OCI-LY1 (cell line): ENCODE measurements around the gene PDSS1.

Experiments
- H2AFZ ChIP-seq: fragments of 200-600 bp; sonication (generic), shearing (Covaris generic); 2 replicates; pipeline ENCODE4 v1.6.0; 2014; ENCODE audit warnings: antibody characterized with exemption, mild to moderate bottlenecking, low read length
- H3F3A ChIP-seq: fragments of 200-600 bp; sonication (generic), shearing (Covaris generic); 2 replicates; pipeline ENCODE4 v1.6.0; 2014; ENCODE audit warnings: mild to moderate bottlenecking, antibody characterized with exemption, low read length, moderate library complexity; ENCODE audit not compliant: insufficient read depth
- H3K27ac ChIP-seq: fragments of 200-600 bp; sonication (generic); 2 replicates; pipeline ENCODE4 v1.5.1; 2014; ENCODE audit warnings: low read length, mixed run types, mild to moderate bottlenecking, low read depth; ENCODE audit not compliant: poor library complexity, severe bottlenecking
- H3K27me3 ChIP-seq: fragments of 200-600 bp; sonication (generic); 2 replicates; pipeline ENCODE4 v1.6.0; 2014; ENCODE audit warnings: antibody characterized with exemption, mild to moderate bottlenecking, low read length, moderate library complexity; ENCODE audit not compliant: insufficient read depth
- H3K36me3 ChIP-seq: fragments of 200-600 bp; sonication (generic); 2 replicates; pipeline ENCODE4 v1.6.1; 2014; ENCODE audit warnings: mild to moderate bottlenecking, antibody characterized with exemption, low read length, moderate library complexity, mixed read lengths; ENCODE audit not compliant: insufficient read depth
- H3K4me1 ChIP-seq: fragments of 200-600 bp; sonication (generic); 2 replicates; pipeline ENCODE4 v1.5.1; 2014; ENCODE audit warnings: mild to moderate bottlenecking, low read length, moderate library complexity; ENCODE audit not compliant: insufficient read depth, severe bottlenecking
- H3K4me2 ChIP-seq: fragments of 200-600 bp; sonication (generic), shearing (Covaris generic); 2 replicates; pipeline ENCODE4 v1.6.1; 2014; ENCODE audit warnings: low read length
- H3K4me3 ChIP-seq: fragments of 200-600 bp; sonication (generic); 2 replicates; pipeline ENCODE4 v1.5.1; 2014; ENCODE audit warnings: low read length, low read depth, mild to moderate bottlenecking, mixed read lengths; ENCODE audit not compliant: poor library complexity, severe bottlenecking
- H3K79me2 ChIP-seq: fragments of 200-600 bp; shearing (Covaris generic); 2 replicates; pipeline ENCODE4 v1.6.1; 2016; ENCODE audit warnings: mixed run types, low read length, mixed read lengths; ENCODE audit not compliant: insufficient read depth
- H3K9ac ChIP-seq: fragments of 200-600 bp; sonication (generic), shearing (Covaris generic); 2 replicates; pipeline ENCODE4 v1.6.1; 2014; ENCODE audit warnings: mild to moderate bottlenecking, low read length, mixed read lengths
- H3K9me2 ChIP-seq: fragments of 200-600 bp; sonication (generic), shearing (Covaris generic); 2 replicates; pipeline ENCODE4 v1.6.1; 2014; ENCODE audit warnings: low read depth, mild to moderate bottlenecking, low read length, mixed read lengths
- H3K9me3 ChIP-seq: fragments of 200-600 bp; shearing (Covaris generic); 2 replicates; pipeline ENCODE4 v1.6.1; 2014; ENCODE audit warnings: low read length, mixed read lengths
- H4K20me1 ChIP-seq: fragments of 200-600 bp; sonication (generic), shearing (Covaris generic); 2 replicates; pipeline ENCODE4 v1.6.0; 2016; ENCODE audit warnings: mild to moderate bottlenecking, low read length; ENCODE audit not compliant: insufficient read depth
- CTCF ChIP-seq: fragments of 200-600 bp; sonication (generic), shearing (Covaris generic); IDR thresholded peaks from 2 replicates; pipeline ENCODE4 v1.5.1; 2017; ENCODE audit warnings: mild to moderate bottlenecking, antibody characterized with exemption, low read length, moderate library complexity, mixed read lengths
- EZH2 ChIP-seq: fragments of 200-600 bp; sonication (generic), shearing (Covaris generic); IDR thresholded peaks from 2 replicates; pipeline ENCODE4 v1.8.0; 2017; ENCODE audit warnings: borderline replicate concordance, mixed run types, mild to moderate bottlenecking, antibody characterized with exemption, low read length, moderate library complexity, mixed read lengths

PDSS1 gene

DNA sequence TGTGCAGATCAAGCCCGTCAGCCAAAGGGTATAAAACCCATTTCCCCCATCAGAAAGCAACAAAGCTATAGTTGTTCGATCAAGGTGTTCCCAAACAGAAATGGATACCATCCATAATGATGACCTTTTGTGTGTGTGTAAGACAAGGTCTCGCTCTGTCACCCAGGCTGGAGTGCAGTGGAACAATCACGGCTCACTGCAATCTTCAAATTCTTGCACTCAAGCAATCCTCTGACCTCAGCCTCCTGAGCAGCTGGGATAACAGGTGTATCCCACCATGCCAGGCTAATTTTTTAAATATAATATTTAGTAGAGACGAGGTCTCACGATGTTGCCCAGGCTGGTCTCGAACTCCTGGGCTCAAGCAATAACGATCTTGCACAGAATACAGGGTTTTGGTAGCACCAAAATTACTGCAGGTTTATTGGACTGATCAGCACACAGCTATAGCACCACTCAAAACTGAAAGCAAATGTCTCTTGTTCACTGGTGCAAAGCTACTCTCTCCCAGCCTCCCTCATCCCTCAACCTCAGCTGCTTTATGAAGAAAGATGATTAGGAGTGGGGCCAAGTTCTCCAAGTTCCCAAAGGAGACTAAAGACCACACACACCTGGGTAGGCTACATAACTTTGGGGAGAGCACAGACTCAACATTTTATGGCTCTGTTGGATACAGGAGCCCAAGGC is 82.7 kb downstream of the PDSS1 start:
- no peaks in the 10 kb centered on the region for H4K20me1 ChIP-seq
- H3K9ac ChIP-seq: no peak overlapping the region; the same call in 1 of the 2 replicates
- no peak for TF ChIP-seq CTCF
- TF ChIP-seq EZH2: no peak

DNA sequence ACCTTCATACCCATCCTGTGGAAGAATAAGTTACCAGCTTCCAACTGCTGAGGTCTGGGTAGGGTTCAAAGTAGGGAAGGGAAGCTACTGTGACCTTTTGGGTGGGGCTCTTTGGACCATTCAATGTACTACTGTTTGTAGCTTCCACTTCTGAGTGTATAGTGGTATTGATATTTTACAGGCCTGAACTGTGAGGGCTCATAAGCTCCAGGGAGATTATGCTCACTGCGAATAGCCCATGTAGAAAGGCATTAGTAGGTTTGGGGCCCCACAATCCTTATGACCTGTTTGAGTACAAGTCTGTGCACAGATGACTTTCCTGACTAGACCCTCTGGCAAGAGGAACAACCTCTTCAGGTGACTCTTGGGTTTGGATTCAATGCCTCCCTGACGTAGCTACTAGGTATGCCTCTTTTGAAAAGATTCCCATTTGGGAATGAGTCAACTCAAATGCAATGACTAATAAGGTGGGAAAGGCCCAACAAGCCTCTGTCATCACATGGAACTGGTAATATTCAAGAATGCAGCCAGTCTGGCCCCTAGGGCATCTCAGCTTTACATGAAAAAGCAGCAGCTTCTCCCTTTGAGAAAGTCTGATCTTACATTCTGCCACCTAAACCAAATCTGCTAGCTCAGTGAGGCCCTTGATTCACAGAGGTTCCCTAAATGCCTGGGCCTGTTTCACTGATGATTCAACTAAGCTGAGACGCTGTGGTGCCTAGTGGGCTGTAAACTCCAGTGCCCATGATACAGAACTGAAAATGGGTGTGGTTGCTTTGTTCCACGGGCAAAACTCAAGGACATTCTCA is 83.5 kb downstream of the PDSS1 start:
- TF ChIP-seq CTCF: no peak
- TF ChIP-seq EZH2: no peak
- no peaks in the 10 kb centered on the region for H3K9me2 ChIP-seq
- H3K27ac ChIP-seq: peak overlapping the region; percentile 57
- H3K79me2 ChIP-seq: peaks cover 92% of the 10 kb centered on the region
- H3K9me3 ChIP-seq: no peaks in the 10 kb centered on the region
- no peaks in the 10 kb centered on the region for H4K20me1 ChIP-seq
- H3K27me3 ChIP-seq: no peaks in the 10 kb centered on the region
- no peak overlapping the region for H2AFZ ChIP-seq
- peaks cover 77% of the 10 kb centered on the region for H3K4me1 ChIP-seq
- H3K36me3 ChIP-seq: peaks cover 21% of the 10 kb centered on the region; the same call in 1 of the 2 replicates
- peak overlapping the region; percentile 58 for H3K4me2 ChIP-seq
- peak overlapping the region; percentile 35; the same call in 1 of the 2 replicates for H3K9ac ChIP-seq
- H3K4me3 ChIP-seq: no peak overlapping the region
- H3F3A ChIP-seq: no peaks in the 10 kb centered on the region

More for the DNA sequence above, 82.7 kb downstream of the PDSS1 start:
- Histone ChIP-seq H3K4me2 (peak overlapping the region; percentile 58; the same call in 1 of the 2 replicates), H2AFZ (no peak overlapping the region), H3K27me3 (no peaks in the 10 kb centered on the region), H3K9me3 (no peaks in the 10 kb centered on the region), H3K9me2 (no peaks in the 10 kb centered on the region), H3K36me3 (peaks cover 25% of the 10 kb centered on the region), H3K27ac (peak overlapping the region; percentile 57), H3K4me1 (peaks cover 71% of the 10 kb centered on the region), H3F3A (no peaks in the 10 kb centered on the region), H3K79me2 (peaks cover 99% of the 10 kb centered on the region), H3K4me3 (no peak overlapping the region)

- Histone ChIP-seq H3K27me3 (no peaks in the 10 kb centered on the region), H2AFZ (no peak overlapping the region), H3K9me3 (no peaks in the 10 kb centered on the region), H4K20me1 (no peaks in the 10 kb centered on the region), H3K4me1 (peaks cover 85% of the 10 kb centered on the region), H3K27ac (peak overlapping the region; percentile 57), H3K9ac (peak overlapping the region; percentile 35; the same call in 1 of the 2 replicates), H3K4me2 (peak overlapping the region; percentile 58; the same call in 1 of the 2 replicates), H3K4me3 (no peak overlapping the region), H3K36me3 (peaks cover 16% of the 10 kb centered on the region; the same call in 1 of the 2 replicates), H3K9me2 (no peaks in the 10 kb centered on the region), H3F3A (no peaks in the 10 kb centered on the region), H3K79me2 (peaks cover 89% of the 10 kb centered on the region)
- TF ChIP-seq CTCF (no peak), EZH2 (no peak)
Measured at GRCh38 chr10:26781797-26782196, 84.3 kb downstream of the PDSS1 start.
